H7 (cell line): ENCODE results near the gene LPP. TPM values are rescaled to one million over a fixed set of nuclear protein-coding genes. Genes with fewer than 3 reads are reported as not detected.

Source experiments
- DNase-seq: peaks from one replicate; pipeline ENCODE4 v3.0.0; 2012
- H3K27me3 ChIP-seq: 2 replicates; pipeline ENCODE4 v1.6.0; 2011; ENCODE audit warnings: mild to moderate bottlenecking, low read length; ENCODE audit not compliant: control insufficient read depth, insufficient read depth
- H3K36me3 ChIP-seq: replicated peaks from 2 replicates; pipeline ENCODE4 v1.5.1; 2011; ENCODE audit warnings: low read length; ENCODE audit not compliant: control insufficient read depth, insufficient read depth
- H3K4me3 ChIP-seq: 2 replicates; pipeline ENCODE4 v1.5.1; 2011; ENCODE audit warnings: low read depth, mild to moderate bottlenecking, control low read depth, low read length, moderate library complexity; ENCODE audit not compliant: insufficient read depth
- total RNA-seq: library from RNA; depleted of rRNA; stranded (reverse); fragments of >200 nt; shearing (Covaris generic); gene quantifications from 2 replicates; pipeline ENCODE4 v1.2.3, GENCODE V29; 2014

The LPP gene
- total RNA-seq, 1 experiment from 2014 or later = 14.5 TPM

- no peak for DNase-seq
- no peaks in the 10 kb centered on the region for H3K27me3 ChIP-seq
- H3K4me3 ChIP-seq = no peak overlapping the region
- H3K36me3 ChIP-seq = no peaks in the 10 kb centered on the region
Observed at GRCh38 chr3:188223936-188224335, 70.0 kb downstream of the LPP start.

- Histone ChIP-seq H3K4me3 (no peak overlapping the region), H3K36me3 (no peaks in the 10 kb centered on the region), H3K27me3 (no peaks in the 10 kb centered on the region)
- DNase-seq = no peak
Observed at GRCh38 chr3:188227442-188227841, 73.5 kb downstream of the LPP start.

GRCh38 chr3:188229177-188229576 lies 75.2 kb downstream of the LPP start:
- Histone ChIP-seq H3K4me3 (no peak overlapping the region), H3K36me3 (no peaks in the 10 kb centered on the region), H3K27me3 (no peaks in the 10 kb centered on the region)
- no peak for DNase-seq

GRCh38 chr3:188229726-188230125 lies 75.8 kb downstream of the LPP start:
- no peak for DNase-seq
- no peak overlapping the region for H3K4me3 ChIP-seq
- H3K36me3 ChIP-seq = no peaks in the 10 kb centered on the region
- no peaks in the 10 kb centered on the region for H3K27me3 ChIP-seq

- Histone ChIP-seq H3K27me3 (no peaks in the 10 kb centered on the region), H3K4me3 (no peak overlapping the region), H3K36me3 (no peaks in the 10 kb centered on the region)
- DNase-seq = no peak
Observed at GRCh38 chr3:188230962-188231361, 77.0 kb downstream of the LPP start.

GRCh38 chr3:188231456-188231855 lies 77.5 kb downstream of the LPP start:
- H3K4me3 ChIP-seq = no peak overlapping the region
- H3K36me3 ChIP-seq = no peaks in the 10 kb centered on the region
- no peaks in the 10 kb centered on the region for H3K27me3 ChIP-seq
- no peak for DNase-seq

GRCh38 chr3:188232656-188233055 lies 78.7 kb downstream of the LPP start:
- Histone ChIP-seq H3K4me3 (no peak overlapping the region), H3K36me3 (no peaks in the 10 kb centered on the region), H3K27me3 (no peaks in the 10 kb centered on the region)
- no peak for DNase-seq

- DNase-seq = no peak
- no peaks in the 10 kb centered on the region for H3K36me3 ChIP-seq
- H3K27me3 ChIP-seq = no peaks in the 10 kb centered on the region
- H3K4me3 ChIP-seq = no peak overlapping the region
Observed at GRCh38 chr3:188233320-188233719, 79.4 kb downstream of the LPP start.

- Histone ChIP-seq H3K27me3 (no peaks in the 10 kb centered on the region), H3K36me3 (no peaks in the 10 kb centered on the region), H3K4me3 (no peak overlapping the region)
- DNase-seq = no peak
Observed at GRCh38 chr3:188234132-188234531, 80.2 kb downstream of the LPP start.

- no peaks in the 10 kb centered on the region for H3K27me3 ChIP-seq
- no peaks in the 10 kb centered on the region for H3K36me3 ChIP-seq
- H3K4me3 ChIP-seq = no peak overlapping the region
- no peak for DNase-seq
Observed at GRCh38 chr3:188236271-188236670, 82.3 kb downstream of the LPP start.

- Histone ChIP-seq H3K27me3 (no peaks in the 10 kb centered on the region), H3K36me3 (no peaks in the 10 kb centered on the region), H3K4me3 (no peak overlapping the region)
- DNase-seq = no peak
Observed at GRCh38 chr3:188239035-188239434, 85.1 kb downstream of the LPP start.

GRCh38 chr3:188239577-188239976 lies 85.6 kb downstream of the LPP start:
- Histone ChIP-seq H3K27me3 (no peaks in the 10 kb centered on the region), H3K36me3 (no peaks in the 10 kb centered on the region), H3K4me3 (no peak overlapping the region)
- DNase-seq = no peak

GRCh38 chr3:188240189-188240981 lies 86.4 kb downstream of the LPP start:
- Histone ChIP-seq H3K36me3 (no peaks in the 10 kb centered on the region), H3K4me3 (no peak overlapping the region), H3K27me3 (no peaks in the 10 kb centered on the region)
- peak; percentile 52 for DNase-seq

GRCh38 chr3:188241072-188241471 lies 87.1 kb downstream of the LPP start:
- H3K36me3 ChIP-seq = no peaks in the 10 kb centered on the region
- DNase-seq = no peak
- no peaks in the 10 kb centered on the region for H3K27me3 ChIP-seq
- no peak overlapping the region for H3K4me3 ChIP-seq

- no peaks in the 10 kb centered on the region for H3K27me3 ChIP-seq
- H3K4me3 ChIP-seq = no peak overlapping the region
- DNase-seq = no peak
- no peaks in the 10 kb centered on the region for H3K36me3 ChIP-seq
Observed at GRCh38 chr3:188241883-188242282, 87.9 kb downstream of the LPP start.
